Endometrial microvascular endothelial cells (primary cell): ENCODE results near the gene IL5. TPM values are rescaled to one million over a fixed set of nuclear protein-coding genes. Genes with fewer than 3 reads are reported as not detected.
"Not testable (repeated sequence)": the region's sequence is repeated elsewhere in the genome, so short reads cannot be mapped to it uniquely, and the experiment has no call there.

Experiments used
- in situ Hi-C: cut with HindIII; loops from 2 replicates; pipeline ENCODE4 v1.10.0; 2017; ENCODE audit warnings: low sequenced_read_pairs, low pct_unique_long_range_greater_than_20kb; ENCODE audit errors: inconsistent ontology term
- total RNA-seq: library from RNA; depleted of rRNA; stranded (reverse); fragments of >200 nt; gene quantifications from one replicate; pipeline ENCODE4 v1.2.3, GENCODE V29; 2015; ENCODE audit errors: inconsistent ontology term

Gene IL5
- total RNA-seq, 1 donor from 2014 or later, result not detected

DNA sequence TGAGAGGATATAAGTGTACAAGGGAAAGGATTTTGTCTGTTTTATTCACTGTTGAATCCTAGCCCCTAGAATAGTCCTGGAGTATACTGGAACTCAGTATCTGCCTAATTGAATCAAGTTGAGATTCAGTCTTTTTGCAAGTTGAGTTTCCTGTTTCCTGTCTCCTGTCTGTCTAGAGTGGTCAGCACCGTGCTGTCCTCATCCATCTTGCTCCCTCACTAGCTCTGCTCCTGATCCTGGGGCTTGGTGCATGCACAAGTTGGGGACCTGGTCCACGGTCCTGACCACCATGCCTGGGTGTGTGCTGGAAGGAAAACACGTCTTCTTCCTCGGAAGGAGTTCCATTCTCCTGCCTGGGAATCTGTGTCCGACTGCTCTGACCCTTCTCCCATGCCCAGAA, 3.2 kb downstream of the IL5 start:
- in situ Hi-C loops, result no loop called here

DNA sequence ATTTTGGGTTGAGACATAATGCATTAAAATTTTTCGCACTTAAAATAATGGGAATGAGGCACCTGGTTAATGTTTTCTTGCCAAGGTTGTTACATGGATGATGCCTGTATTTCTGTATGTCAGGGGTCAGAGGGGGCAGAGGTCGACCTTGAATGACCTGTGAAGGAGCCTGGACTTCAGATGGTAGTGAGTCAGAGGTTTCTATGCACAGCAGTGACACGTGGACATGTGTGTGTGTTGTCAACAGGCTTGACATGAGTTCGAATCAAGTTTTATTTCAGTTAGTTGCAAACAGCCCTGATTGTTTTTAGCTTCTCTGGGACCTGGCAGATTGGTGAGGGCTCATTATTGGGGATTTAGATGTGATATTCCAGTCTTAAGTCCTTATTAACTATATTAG, 3.6 kb downstream of the IL5 start:
- in situ Hi-C loops, result no loop called here

DNA sequence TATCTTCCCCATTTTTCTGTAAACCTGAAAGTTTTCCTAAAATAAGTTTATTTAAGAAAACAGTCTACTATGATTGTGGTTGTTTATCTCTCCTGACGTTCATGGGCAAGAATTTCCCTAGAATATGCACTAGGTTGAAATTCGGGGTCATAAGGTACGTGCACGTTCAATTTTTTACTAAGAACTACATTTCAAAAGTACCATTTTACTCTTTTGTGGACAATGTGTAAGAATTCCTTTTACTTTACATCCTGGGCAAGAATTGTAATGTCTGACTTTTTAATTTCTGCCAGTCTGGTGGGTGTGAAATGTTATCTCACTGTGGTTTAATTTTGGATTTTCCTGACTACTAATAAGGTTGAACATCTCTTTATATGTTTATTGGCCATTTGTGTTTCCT, 12.4 kb downstream of the IL5 start:
- in situ Hi-C loops, result no loop called here

DNA sequence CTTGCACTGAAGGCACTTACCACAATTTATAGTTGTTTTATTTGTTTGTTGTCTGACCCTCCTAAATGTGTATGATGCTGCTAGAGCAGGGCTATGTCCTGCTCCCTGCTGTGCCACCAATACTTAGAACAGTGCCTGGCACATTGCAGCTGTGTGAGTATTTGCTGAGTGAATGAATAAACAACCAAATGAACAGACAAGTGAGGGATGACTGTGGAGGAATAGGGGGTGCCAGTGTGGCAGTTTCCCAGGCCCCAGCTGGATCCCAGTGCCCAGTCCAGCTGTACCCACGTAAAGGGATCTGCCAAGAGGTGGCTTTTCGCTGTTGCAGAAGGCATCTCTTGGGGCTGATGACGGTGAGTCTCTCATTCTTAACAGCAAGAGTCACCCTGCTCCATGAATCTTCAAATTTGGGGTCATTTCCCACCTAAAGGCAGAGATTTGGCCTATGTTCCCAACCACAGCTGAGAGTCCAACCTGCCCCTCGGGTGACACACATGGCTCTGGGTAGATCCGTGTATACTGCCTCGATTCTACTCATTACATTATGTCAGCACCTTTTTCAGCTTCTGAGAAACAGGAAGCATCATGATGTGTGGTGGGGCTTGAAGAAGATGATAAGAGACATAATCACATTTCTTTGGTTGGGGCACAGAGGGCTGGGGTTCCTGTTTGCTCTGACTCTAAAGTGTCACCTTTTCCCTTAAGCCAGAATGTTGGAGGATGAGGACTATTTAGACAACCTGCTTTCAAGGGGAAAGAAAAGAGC, 14.3 kb downstream of the IL5 start:
- in situ Hi-C loops, result no loop called here

DNA sequence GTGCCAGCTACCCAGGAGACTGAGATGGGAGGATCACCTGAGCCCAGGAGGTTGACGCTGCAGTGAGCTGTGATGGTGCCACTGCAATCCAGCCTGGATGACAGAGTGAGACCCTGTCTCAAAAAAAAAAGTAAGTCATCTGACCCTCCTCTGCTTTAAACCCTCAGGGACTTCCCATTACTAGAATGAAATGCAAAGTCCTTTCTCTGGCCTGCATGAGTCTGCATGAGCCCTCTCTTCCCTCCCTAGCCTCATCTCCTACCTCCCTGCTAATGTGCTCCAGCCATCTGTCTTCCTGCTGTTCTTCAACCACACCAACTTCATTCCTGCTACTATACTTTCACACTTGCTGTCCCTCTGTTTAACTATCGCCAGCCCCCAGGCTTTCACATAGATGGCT, 15.3 kb downstream of the IL5 start:
- in situ Hi-C loops, result no loop called here

DNA sequence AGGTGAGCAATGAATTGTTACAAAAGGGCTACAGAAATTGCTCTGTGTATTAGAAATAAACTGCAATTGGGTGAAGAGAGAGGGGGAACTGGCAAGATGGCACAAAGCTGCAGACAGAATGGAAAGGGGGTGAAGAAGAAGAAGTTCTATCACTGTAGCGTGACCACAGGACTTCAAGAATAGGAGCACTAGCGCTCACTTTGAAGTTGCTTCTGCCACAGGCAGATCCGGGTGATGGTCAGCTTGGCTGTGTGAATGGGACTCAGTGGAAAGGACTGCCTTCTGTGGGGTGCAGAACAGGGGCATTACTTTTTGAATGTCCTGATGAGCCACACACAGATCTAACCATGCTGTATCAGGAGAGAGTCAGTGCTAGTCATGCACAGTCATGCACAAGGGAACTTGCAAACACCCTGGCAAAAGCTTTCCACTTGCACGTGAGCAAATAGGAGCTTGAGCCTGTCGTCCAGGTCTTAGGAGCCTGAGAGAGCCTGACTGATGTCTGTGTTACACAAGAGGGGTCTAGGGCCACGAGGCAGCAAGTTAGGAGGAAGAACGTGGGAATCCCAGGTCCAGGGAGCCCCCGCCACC, 16.3 kb downstream of the IL5 start:
- in situ Hi-C loops, result no loop called here

DNA sequence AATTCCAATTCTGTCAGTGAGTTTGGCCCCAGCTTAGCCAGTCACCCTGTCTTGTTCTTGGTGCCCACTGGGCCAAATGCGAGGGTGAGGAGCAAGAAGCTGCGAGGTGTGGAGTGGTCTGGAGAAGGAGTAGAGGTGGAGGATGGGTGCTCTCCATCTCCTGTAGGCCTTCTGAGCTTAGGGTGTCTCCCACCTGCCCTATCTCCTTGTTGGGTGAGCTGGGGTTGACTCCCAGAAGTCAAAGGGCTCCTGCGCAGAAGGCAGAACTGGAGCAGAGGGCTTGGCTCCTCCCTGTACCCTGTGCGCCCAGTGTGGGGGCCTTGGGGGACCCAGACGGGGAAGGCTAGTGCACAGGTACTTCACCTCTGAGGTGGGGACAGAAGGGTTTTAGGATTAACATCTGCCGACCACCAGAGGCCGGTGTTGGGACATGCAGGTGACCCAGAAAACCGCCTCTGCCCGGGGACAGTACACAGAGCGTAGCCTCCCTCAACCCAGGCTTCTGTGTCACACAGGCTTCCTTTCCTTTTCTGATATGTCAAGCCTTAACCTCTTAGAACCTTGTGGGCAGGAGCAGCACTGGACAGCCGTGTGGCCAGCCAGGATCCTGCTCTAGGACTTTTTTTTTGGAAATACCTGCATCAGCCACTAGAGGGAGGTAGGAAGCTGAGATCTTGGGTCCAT, 16.9 kb downstream of the IL5 start:
- in situ Hi-C loops, result no loop called here

DNA sequence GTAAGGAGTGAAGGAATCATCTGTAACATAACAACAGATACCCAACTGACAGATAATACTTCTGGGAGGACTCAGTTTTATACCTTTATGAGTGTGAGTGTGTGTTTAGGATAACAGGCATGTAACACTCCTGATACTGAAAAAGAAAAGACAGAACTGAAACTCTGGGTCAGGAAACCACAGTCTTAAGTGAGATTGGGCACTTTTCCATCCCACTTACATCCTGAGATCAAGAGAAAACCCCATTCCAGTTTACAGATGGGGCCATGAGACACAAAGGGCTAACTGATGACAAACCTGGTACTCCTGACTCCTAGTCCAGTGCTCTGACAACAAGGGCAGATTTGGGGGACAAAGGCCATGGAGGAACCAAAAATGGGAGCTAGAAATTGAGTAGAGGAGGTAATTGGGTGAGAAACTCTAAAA, 18.0 kb downstream of the IL5 start:
- in situ Hi-C loops, result no loop called here

DNA sequence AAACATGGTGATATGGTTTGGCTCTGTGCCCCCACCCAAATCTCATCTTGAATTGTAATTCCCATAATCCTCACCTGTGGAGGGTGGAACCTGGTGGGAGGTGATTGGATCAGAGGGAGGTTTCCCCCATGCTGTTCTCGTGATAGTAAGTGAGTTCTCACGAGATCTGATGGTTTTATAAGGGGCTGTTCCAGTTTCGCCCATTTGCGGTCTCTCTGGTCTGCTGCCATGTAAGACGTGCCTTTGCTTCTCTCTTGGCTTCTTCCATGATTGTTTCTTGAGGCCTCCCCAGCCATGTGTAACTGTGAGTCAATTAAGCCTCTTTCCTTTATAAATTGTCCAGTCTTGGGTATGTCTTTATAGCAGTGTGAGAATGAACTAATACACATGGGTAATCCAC, 18.4 kb downstream of the IL5 start:
- in situ Hi-C loops, result not testable (repeated sequence)

DNA sequence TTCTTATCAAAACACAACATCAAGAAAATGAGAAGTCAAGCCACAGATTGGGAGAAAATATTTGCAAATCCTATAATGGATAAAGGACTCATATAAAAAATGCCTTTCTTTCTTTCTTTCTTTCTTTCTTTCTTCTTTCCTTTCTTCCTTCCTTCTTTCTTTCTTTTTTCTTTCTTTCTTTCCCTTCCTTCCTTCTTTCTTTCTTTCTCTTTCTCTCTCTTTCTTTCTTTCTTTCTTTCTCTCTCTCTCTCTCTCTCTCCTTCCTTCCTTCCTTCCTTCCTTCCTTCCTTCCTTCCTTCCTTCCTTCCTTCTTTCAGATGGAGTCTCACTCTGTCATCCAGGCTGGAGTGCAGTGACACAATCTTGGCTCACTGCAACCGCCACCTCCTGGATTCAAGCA, 21.3 kb downstream of the IL5 start:
- in situ Hi-C loops, result not testable (repeated sequence)

DNA sequence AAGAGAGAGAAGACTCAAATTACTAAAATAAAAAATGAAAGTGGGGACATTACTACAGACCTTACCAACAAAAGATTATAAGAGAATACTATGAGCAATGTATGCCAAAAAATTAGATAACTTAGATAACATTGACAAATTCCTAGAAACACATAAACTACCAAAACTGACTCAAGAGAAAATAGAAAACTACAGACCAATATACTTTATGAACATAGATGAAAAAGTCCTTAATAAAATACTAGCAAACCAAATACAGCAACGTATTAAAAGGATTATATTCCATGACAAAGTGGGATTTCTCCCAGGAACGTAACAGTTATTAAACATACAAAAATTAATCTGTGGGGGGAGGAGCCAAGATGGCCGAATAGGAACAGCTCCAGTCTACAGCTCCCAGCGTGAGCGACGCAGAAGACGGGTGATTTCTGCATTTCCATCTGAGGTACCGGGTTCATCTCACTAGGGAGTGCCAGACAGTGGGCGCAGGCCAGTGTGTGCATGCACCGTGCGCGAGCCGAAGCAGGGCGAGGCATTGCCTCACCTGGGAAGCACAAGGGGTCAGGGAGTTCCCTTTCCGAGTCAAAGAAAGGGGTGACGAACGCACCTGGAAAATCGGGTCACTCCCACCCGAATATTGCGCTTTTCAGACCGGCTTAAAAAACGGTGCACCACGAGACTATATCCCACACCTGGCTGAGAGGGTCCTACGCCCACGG, 29.5 kb downstream of the IL5 start:
- in situ Hi-C loops, result not testable (repeated sequence)

DNA sequence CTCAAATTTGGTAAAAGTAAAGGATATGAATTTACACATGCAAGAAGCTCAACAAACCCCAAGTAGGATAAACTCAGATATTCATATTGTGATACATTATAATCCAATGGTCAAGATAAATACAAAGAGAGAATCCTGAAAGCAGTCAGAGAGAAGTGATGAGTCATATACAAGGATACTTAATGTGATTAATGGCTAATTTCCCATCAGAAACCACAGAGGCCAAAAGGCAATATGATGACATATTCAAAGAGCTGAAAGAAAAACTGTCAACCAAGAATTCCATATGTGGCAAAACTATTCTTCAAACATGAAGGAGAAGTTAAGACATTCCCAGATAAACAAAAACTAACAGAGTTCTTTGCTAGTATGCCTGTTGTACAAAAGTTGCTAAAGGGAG, 33.2 kb downstream of the IL5 start:
- in situ Hi-C loops, result no loop called here

DNA sequence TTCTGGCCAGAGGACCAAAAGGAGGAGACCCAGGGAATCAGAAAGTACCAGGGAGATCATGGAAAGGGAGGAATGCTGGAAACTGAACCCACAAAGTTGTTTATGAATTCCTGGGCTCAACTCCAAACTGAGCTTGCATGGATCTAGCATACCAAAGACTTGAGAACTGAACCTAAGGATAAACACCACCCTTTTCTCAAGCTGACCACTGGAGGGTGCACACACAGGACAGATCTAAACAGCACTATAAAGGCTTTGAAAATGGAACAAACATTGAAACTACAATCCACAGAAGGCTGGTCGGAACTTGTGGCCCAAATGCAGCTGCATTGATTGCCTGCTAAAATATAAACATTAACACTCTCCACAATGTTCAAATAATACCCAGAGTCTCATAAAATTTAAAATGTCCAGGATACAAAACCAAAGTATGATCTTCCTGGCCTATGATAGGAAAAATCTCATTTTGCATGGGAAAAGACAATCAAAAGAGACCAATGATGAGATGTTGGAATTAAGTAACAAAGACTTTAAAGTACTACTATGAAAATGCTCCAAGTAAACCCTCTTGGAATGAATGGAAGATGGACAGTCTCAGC, 37.1 kb downstream of the IL5 start:
- in situ Hi-C loops, result no loop called here

DNA sequence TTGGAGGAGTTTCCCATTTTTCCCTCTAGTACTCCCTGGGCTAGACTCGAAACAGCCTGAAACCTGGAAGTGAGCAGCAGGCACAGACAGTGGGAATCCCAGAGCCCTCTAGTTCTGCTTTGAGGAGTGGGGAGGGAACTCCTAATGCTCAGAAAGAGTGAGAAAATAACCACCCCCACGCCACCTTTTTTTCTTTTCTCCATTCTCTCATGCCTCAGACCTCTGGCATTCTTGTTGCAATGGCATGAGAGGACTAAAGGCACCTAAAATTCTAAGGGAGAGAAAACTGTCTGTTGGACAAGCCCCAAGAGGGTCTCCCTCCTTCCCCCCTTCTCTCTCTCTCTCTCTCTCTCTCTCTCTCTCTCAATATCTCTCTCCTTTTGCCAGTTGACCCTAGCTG, 37.7 kb downstream of the IL5 start:
- in situ Hi-C loops, result no loop called here

DNA sequence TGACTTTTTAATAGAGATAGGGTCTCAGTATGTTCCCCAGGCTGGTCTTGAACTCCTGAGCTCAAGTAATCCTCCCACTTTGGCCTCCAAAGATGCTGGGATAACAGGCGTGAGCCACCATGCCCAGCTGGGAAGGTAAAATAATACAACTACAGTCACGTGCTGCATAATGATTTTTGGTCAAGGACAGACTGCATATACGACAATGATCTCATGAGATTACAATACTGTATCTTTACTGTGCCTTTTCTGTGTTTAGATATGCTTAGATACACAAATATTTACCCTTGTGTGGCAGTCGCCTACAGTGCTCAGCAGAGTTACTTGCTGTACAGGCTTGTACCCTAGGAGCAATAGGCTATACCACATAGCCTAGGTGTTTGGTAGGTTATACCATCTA, 38.6 kb downstream of the IL5 start:
- in situ Hi-C loops, result no loop called here

DNA sequence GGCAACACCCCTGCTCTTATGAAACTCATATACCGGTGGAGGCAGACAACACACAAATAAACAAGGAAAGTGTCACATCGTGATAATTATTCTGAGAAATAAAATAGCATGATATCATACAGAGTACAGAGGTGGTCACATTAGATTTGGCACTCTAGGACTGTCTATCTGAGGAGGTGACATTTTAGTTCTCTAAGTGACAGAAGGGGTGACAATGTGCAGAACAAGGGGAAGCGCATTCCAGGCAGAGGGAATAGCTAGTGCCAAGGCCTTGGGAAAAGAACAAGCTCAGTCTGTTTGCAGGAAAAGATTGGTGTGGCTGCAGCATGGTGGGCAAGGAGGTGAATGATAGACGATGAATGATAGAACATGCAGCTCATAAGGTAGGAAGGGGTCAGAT, 40.1 kb downstream of the IL5 start:
- in situ Hi-C loops, result no loop called here

DNA sequence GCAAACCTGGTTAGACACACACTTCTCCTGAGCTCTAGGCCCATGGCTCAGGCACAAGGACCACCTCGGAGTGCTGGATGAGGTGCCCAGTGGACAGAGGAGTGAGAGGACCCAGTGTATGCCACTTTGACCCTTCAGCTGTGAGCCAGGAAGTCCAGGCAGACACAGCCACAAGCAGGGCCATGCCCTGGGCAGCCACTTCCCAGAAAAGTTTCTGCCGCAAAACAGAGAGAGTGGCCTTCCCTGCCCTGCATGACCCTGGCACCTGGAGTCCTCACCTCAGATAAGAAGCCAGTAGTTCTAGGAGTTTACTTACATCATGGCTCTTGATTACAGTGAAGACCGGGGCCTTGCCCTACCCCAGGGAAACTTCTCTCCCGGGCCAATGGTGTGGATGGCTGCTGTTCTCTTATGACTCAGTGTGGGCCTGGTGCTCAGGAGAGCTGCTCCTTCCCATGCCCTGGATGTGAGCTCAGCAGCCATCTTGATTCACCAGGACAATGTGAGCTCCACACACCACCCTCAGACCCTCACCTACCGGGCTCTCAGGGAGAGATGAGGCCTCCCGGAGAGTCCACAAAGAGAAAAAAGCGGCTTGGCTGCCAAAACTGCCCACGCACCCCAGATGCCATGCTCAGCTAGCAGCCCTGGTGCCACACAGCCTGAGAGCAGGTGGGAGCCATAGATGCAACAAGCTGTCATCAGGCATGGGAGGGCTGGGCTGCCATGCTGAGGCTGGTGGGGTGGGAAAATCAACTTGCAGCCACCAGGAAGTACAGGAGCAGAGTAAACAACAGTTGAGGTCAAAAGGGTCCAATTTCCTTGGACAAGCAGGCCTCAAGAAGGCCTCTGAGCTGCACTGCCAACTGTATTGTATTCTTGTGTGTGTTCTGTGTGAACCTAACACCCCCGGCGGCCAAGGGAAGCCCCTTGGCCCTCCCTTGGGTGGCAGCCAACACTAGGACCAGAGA, 41.1 kb downstream of the IL5 start:
- in situ Hi-C loops, result no loop called here

DNA sequence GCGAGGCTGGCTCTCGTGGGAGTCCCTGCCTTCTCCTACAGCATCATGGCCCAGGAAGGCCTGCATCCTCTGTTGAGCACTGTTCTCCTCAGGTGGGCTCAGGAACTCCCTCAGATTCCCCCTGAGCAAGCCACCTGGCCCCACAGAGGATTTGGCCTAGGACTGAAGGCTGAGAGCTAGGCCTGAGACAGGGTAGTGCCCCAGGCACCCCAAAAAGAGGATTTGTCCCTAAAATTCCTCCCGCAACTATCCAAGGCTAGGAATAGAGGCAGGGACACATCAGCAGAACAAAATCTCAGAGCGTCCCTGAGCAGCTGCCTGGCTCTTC, 41.7 kb downstream of the IL5 start:
- in situ Hi-C loops, result no loop called here
